NAMALWA (cell line): ENCODE measurements around the gene RPS6KB2.
"Not testable (repeated sequence)": the region's sequence is repeated elsewhere in the genome, so short reads cannot be mapped to it uniquely, and the experiment has no call there.

ENCODE experiments used
- DNase-seq: peaks from one replicate; pipeline ENCODE4 v3.0.0-alpha.2; 2015; ENCODE audit warnings: low spot score

Gene RPS6KB2

GRCh38 chr11:67442504-67443404 is 14.5 kb downstream of the RPS6KB2 start:
- no peak for DNase-seq

DNA sequence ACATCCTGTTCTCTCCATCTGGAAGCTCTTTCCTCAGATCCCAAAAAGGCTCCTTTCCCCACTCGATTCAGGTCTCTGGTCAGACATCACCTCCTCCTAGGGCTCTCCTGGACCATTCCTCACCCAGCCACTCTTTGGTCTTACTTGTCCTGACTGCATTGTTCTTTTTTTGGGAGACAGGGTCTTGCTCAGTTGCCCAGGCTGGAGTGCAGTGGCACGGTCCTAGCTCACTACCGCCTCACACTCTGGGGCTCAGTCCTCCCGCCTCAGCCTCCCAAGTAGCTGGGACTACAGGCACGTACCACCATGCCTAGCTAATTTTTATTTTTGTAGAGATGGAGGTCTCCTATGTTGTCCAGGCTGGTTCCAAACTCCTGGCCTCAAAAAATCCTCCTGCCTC is 17.2 kb downstream of the RPS6KB2 start:
- DNase-seq: no peak

DNA sequence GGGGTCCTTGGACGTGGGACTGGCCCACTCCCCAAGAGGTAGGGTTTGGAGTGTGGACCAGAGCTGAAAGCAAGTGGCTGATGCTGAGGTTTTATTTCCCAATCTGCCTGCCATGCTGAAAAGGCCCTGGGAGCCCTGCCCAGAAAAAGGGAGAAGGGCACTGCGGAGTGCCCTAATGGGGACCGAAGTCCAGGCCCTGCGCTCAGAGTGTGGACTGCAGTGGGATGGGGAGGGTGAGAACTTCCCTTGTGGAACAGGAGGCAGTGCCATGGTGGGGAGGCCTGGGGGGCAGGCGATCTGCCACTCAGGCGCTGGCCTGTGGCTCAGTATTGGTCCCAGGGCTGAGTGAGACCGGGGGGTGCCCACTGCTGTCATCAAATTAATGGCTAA is 19.9 kb downstream of the RPS6KB2 start:
- DNase-seq: no peak

- DNase-seq: no peak
Measured at GRCh38 chr11:67449116-67449844, 21.0 kb downstream of the RPS6KB2 start.

GRCh38 chr11:67450796-67451657 is 22.7 kb downstream of the RPS6KB2 start:
- no peak for DNase-seq

DNA sequence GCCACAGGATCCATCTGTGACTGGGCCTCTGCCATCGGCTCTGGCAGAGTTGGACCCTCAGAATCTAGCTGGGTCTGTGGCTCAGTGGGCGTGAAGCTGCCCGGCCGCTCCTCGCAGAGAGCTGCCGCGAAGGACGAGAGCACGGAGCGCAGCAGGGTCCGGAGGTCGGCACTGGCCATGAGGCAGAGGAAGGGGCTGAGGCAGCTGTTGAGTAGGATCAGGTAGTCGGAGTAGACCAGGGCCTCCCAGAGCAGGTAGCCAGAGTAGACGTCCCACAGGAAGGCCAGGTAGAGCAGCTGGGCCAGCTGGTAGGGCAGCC is 23.3 kb downstream of the RPS6KB2 start:
- no peak for DNase-seq

DNA sequence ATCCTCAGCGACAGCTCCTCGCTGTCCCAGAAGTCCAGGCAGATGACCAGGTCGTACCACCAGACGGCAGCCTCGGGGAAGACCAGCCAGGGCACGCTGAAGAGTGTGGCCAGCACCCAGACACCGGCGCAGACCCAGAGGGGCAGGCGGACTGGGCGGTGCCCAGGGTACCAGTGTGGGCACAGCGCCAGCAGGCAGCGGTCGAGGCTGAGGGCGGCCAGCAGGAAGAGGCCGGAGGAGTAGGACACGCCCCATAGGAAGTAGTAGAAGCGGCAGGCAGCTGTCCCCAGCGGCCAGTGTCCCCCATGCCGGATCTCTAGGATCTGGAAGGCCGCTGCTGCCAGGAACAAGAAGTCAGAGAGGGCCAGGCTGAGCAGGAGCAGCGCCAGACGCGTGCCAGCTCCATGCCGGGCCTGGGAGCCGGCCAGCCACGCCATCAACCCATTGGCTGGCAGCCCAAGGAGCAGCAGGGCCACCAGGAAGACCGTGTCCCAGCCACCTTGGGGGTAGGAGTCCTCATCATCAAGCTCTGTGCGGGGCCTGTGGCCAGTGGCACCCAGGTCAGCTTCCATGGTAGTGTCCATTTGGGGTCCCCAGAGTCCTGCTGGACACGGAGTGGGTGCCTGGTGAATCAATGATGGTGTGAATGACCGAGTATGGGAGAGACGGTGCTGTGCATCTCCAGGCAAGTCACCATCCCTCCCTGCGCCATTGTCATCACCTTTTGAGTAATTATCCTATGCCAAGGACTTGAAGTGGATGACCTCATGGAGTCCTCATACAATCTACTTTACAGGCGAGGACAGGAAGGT is 24.1 kb downstream of the RPS6KB2 start, which contains the start of gene GPR152:
TSS of gene GPR152 (minus strand) at position 589 of the 812 bp plus-strand sequence. CDS start at position 584, 5 bp downstream.
- DNase-seq: no peak

DNA sequence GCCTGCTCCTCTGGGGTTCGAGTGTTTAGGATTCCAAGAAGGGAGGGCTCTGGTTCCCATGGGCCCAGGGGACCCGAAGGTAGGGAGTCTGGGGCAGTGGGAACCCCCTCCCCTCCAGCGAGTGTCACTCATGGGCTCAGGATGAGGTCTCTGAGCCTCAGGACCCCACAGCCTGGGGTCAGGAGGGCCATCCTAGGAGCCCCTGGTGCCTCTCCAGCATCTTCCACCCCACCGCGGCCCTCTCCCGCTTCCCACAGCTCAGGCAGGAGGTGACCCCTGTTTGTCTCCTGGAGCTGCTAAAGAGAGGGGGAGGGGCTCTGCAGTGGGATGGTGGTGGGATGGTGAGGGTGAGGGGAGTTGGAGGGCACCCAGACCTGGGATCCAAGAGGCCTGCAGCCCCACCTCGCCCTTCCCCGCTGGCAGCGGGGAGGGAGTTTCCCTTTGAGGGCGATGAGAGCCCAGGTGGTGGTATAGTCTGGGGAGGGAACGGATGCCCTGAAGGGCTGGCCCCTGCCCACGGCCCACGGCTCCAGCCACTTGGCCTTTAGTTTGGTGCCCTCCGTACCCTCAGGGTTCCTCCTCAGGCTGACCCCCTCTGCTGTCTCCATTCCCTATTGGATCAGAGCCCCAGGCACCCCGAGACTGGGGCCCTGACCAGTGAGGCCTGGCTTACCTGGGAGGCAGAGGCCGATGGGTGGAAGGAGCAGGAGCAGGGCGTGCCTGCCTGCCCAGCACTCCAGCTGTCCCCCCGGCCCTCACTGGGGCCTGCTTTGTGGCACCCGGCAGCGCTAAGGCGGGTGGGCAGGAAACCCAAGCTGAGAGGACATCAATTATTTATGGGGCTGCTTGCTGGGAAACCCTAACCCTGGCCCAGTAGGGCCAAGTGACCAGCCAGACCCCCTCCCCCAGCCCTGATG is 25.8 kb downstream of the RPS6KB2 start:
- DNase-seq: no peak

DNA sequence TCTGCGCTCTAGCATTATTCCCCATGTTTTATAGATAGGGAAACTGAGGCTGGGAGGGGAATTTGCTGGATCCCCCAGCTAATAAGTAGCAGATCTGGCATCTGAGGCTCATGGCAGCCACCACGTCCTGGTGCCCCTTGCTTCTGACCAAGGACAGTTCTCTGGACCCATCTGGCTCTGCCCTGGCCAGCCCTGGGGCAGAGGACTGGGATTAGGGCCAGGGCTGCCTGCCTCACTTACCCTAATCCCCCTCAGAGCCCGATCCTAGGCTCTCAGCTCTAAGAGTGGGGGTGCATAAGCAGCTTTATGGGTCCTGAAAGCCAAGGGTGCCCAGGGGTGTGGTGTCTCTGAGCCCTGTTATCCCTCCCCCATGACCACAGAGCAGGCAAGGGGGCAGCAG is 26.8 kb downstream of the RPS6KB2 start, which contains the start of gene CABP4:
TSS of gene CABP4 (plus strand) at position 301 of the 400 bp plus-strand sequence. CDS start at position 371, 70 bp downstream.
- DNase-seq: no peak

DNA sequence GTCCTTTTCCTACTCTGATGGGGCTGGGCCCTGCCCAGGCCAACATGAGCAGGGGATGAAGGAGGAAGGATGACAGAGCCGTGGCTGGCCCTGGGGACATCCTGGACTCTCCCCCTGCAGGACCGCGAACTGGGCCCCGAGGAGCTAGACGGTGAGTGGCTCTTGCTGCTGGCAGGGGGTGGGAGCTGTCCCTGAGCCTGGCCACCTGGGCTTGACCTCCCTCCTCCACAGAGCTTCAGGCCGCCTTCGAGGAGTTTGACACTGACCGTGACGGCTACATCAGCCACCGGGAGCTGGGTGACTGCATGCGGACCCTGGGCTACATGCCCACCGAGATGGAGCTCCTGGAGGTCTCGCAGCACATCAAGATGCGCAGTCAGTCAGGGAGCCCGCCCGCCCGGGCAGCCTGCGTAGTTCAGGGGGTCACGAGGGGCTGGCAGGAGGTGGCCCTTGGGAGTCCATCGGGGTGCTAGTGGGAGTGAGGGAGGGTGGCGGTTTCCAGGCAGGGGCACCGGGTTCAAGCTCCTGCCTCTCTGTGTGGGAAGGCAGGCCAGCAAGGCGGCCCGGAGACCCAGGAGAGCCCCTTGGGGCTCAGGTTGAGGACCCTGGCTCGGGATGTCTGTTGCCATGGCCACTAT is 27.9 kb downstream of the RPS6KB2 start:
- no peak for DNase-seq

GRCh38 chr11:67457453-67457852 is 29.2 kb downstream of the RPS6KB2 start:
- no peak for DNase-seq

- DNase-seq: no peak
Measured at GRCh38 chr11:67458266-67458665, 30.0 kb downstream of the RPS6KB2 start.

DNA sequence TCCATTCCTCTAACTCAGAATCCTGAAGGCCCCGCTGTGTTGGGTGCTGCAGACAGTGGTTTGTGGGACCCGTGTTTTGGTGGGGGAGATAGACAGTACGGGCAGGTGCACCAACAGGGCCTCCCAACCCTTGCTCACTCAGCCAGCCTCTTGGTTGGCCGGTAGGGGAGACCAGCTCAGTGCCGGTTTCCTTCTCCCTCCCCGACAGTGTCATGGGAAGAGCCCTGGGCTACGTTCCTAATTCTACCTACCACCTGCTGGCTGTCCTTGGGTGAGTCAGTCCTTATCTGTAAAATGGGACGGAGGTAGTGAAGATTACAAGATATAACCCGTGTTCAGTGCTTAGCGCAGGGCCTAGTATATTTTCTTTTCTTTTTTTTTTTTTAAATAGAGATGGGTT is 34.9 kb downstream of the RPS6KB2 start:
- no peak for DNase-seq

- no peak for DNase-seq
Measured at GRCh38 chr11:67463680-67464410, 35.6 kb downstream of the RPS6KB2 start.

GRCh38 chr11:67464411-67465188 is 36.3 kb downstream of the RPS6KB2 start:
- DNase-seq: peak; percentile 96

DNA sequence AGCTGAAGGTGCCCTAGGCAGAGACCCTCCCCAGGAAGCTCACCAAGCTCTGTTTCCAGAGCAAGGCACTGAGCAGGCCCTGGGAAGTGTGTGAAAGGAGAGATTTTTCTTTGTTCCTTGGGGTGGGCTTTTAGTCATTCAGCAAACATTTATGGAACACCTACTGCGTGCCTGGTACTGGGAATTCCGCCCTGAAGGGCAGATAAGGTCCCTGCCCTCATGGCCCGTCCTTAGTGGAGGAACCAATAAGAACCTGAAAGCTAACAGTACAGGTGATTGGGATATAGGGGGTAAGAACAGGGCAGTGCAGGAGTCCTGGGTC is 36.9 kb downstream of the RPS6KB2 start:
- DNase-seq: no peak

DNA sequence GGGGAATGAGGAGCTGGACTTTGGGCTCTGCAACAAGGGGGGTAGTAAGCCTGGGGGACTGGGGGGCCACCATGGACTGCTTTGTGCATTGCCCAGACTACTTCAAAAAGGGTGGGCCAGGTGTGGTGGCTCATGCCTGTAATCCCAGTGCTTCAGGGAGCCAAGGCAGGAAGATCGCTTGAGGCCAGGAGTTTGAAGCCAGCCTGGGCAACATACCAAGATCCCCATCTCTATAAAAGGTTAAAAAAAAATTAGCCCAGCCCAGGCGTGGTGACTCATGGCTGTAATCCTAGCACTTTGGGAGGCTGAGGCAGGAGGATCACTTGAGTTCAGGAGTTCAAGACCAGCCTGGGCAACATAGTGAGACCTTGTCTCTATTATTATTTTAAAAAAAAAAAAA is 37.2 kb downstream of the RPS6KB2 start:
- not testable (repeated sequence) for DNase-seq

- no peak for DNase-seq
Measured at GRCh38 chr11:67466367-67466766, 38.1 kb downstream of the RPS6KB2 start.
